HG02973 (cell line): ENCODE data around the gene DPP3.

Source experiments
- ATAC-seq: cut with Tn5 transposase; IDR thresholded peaks from one replicate; pipeline ENCODE4 v1.9.1; 2021; ENCODE audit warnings: moderate library complexity; ENCODE audit not compliant: unreplicated experiment

Gene DPP3

DNA sequence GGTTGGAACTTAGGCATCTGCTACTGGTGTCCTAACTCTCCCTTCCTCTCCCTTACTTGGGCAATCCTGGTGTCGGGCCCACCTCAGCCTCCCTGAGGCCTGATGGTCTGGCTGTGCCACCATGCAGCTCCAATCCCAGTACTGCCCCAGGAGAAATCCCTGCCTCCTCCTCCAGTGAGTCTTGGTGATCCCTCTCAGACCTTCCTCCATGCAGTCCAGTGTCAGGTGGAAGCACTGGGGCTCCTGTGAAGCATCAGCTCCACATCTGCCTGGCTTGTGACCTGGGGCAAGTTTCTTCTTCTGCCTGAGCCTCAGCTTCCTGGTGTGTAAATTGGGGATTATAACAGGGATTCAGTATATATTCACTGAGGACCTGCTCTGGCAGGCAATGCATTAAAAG is 15.3 kb upstream of the DPP3 start:
- ATAC-seq: no peak

DNA sequence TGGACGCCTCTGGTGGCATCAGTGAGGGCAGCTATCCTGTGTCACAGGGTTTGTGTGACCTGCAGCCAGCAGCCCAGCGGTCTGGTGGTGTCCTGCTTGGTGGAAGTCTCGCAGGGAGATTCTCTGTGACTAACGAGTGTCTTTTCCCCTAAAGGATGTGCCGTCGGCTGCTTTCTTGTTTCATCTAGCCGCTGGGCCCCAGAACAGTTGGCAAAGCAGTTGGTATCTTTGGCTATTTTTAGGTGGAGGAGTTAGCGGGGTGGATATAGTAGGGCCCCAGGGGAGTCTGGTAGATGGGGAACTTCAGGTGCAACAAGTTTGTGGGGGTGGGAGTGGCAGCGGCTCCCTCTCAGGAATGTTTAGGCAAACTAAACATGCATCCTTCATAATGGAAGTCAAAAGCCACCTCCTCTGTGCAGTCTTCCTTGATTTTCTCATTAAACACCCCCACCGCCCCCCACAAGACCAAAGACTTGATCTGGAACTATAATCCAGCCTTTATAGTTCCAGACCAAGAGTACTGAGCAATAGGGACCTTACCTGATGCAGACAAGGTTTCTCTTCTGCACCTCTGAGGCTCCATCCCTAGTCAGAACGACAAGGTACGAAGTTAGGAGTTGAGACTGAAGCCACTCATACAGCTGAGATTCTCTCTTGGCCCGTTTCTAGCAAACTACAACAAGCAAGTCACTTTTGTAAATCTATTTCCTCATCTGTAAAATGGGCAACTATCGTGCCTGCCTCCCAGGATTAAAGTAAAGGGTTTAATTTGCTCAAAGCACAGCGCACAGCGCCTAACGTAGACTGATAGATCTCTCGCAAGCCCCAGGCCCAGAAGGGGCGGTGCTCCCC is 14.6 kb upstream of the DPP3 start:
- ATAC-seq: no peak

DNA sequence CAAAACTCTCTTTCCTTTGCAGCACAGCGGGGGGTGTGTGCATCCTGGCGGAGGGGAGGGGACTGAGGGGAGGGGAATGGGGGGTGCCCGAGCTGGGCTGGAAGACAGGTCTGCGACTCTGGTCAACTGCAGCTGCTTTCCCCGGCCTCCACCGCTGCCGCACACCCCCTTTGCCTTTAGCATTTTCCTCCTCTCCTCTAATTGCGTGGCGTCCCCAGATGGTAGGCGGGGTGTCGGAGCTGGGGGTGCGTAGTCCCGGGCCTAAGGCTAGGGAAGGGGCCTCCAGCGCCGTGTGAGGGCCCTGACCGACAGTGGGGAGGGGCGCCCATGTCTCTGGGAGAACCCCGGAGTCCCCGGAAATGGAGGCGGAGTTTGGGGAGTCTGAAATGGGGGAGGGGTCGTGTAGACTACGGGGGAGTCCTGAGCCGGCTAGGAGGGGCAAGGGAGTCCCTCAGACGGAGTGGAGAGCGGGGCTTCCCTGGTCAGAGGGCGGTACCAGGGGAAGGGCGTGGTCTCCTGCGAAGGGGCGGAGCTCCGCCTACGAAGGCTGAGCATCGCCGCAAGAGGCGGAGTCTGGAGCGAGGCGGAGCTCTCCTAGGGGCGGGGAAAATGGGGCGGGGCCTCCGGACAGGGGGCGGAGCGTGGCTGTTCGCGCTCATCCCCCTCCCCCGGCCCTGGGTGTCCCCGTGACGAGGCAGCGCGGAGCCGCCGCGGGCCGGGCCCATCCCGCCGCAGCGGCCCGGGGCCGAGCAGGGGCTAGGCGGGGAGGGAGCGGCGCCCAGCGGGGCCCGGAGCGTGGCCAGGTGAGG is 13.8 kb upstream of the DPP3 start, which contains the start of gene PELI3:
Gene PELI3 (plus strand): TSS at position 681 of the 809 bp plus-strand sequence. CDS start 1,224 bp downstream, outside the sequence.
- ATAC-seq: peak; percentile 64

DNA sequence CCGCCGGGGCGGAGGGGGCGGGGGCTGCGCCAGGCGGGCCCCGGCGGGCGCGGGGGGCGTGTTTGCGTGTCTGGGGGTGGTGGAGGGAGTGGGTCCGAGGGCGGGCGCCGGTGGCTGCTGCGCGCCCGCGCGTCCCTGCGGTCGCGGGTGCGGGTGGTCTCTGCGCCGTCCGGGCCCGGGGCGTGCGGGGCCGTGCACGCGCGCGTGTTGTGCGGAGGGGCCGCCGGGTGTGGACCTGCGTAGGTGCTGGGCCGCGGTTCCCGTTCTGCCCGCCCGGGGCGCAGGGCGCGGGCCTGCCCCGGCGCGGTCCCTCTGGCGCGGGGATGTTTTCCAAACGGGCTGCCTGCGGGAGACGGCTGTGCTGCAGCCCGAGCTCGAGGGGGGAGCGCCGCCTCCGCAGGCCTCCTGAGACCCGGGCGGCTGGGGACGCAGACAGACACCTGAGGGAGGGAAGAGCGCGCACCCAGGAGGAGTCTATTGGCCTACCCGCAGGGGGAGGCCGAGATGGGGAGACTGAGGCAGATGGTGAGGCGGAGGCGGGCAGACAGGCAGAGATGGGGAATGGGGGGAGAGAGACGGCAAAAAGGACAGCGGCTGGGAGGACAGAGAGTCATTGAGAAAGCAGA is 13.1 kb upstream of the DPP3 start:
- peak; percentile 42 for ATAC-seq

DNA sequence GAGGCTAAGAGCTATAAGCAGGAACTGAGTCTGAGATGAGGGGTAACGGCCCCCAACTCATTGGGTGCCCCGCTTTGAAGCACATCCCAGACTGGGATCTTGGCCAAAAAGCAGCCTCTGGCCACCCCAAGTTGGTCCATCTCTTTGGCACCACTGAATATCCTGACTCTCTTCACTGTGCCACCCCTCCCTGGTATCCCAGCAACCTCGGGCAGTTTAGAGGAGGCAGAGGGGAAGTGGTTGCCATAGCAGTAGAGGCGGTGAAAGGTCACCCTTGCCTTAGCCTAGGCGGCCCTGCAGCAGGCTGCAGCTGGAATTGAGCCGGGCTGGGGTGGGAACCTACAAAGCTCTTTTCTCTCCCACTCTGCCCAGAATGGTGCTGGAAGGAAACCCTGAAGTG is 12.5 kb upstream of the DPP3 start:
- no peak for ATAC-seq

DNA sequence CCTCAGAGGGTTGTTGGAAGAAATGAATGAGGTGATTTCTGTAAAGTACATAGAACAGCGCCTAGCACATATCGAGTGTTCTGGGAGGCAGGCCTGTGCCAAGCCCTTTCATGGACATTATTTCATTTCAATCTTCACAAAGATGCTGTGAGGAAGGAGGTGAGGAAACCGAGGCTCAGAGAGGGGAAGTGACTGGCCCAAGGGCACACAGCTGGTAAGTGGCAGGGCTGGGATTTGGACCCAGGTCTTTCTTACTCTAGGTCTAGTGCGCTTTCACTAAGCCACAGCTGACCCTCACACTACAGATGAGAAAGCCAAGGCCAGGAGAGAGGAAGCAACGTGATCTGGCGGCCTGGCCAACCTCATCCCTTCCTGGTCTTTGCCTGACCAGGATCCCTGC is 11.5 kb upstream of the DPP3 start:
- no peak for ATAC-seq

DNA sequence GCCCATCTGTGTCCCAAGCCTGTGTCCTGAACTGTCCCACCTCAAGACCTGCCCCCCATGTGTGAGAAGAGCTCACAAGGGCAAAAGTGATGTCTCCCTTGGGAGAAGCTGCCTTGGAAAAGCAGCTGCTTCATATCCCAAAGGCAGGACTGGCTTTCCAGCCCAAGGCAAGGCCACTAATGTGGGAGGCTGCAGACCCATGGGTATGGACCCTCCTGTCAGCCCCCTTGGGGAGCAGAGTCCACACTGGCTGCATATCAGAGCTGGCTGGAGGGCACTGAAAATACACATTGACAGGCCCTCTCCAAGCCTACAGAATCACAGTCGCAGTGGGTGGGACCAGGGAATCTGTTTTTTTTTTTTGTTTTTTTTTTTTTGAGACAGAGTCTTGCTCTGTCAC is 10.8 kb upstream of the DPP3 start:
- ATAC-seq: no peak

DNA sequence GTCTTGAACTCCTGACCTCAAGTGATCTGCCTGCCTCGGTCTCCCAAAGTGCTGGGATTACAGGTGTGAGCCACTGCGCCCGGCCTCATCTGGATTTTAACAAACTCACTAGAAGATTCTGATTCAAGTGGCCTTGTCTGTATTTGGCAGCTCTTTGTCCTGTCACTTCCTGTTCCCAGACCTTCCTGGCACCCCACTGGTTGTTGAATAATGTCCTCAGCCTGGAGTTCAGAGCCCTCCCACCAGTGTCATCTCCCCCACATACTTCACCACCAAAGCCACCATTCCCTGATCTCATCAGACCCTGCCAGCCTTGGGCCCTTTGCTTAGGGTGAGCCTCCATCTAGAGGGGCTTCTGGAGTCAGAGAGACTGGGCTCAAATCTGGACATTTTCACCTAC is 10.2 kb upstream of the DPP3 start:
- no peak for ATAC-seq

DNA sequence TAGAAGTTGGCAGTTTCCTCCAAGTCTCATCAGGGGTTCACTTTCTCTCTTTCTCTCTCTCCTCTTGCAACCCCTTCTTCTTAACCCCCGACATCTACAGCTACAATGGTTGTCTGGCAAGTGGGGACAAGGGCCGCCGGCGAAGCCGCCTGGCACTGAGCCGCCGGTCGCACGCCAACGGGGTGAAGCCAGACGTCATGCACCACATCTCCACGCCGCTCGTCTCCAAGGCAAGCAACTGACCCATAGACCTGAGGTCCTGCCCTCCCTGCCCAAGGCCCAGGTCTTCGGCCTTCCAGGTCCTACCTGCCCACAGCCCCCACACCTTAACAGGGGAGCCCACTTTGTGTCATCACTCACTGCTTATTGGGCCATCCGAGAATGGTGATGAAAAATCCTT is 9.1 kb upstream of the DPP3 start:
- ATAC-seq: no peak

DNA sequence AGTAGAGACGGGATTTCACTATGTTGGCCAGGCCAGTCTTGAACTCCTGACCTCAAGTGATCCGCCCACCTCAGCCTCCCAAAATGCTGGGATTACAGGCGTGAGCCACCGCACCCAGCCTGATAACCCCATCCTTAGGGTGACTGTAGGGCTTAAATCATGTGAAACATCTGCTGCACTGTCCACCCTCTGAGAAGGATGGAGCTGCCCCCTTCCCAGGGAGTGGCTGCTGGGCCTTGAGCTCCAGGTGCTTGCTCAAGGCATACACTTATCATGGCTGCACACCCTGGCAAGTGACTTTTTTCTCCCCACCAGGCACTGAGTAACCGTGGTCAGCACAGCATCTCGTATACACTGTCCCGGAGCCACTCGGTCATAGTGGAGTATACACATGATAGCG is 8.2 kb upstream of the DPP3 start:
- ATAC-seq: no peak

DNA sequence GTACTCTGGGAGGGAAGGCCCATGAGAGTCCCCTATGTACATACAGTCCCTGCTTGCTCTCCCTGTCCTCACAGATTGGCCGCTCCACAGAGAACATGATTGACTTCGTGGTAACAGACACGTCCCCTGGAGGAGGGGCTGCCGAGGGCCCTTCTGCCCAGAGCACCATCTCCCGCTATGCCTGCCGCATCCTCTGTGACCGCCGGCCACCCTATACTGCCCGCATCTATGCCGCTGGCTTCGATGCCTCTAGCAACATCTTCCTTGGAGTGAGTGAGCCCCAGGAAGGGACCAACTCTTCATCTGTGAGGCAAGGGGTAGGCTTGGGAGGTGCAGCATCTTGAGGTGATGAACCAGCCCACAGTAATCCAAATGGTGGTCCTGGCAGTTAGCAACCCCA is 7.1 kb upstream of the DPP3 start:
- no peak for ATAC-seq

DNA sequence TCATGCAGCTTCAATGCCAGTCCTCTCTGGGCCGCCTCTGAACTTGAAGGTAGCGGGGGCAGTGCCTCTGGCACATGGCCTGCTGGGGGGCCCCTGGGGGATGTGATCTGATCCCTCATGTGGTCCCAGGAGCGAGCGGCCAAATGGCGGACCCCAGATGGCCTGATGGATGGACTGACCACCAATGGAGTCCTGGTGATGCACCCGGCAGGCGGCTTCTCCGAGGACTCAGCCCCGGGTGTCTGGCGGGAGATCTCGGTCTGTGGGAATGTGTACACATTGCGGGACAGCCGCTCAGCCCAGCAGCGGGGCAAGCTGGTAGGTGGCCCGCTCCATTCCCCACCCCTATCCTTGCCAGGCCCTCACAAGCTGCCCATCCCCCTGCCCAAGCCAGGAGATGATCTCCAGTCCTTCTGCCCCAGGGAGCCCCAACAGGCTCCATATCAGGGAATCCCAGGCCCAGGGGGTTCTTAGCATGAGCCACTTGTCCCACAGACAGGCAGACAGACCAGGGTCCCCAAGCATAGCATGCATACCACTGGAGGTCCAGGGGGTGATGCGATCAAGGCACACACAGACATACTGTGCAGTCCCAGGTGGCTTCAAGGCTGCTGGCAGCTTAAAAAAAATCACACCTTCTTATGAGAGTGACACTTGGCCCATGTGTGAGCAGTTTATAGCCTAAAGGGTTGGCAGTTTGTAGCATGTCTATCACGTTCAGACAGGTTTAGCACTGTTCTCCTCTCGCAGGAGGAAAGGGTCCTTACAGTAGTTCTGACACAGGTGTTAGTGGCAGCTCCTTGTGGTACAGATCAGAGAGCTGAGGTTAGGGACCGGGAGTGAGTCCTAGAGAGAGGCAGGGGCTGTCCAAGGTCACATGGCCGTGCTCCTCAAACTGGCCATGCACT is 6.4 kb upstream of the DPP3 start:
- no peak for ATAC-seq

DNA sequence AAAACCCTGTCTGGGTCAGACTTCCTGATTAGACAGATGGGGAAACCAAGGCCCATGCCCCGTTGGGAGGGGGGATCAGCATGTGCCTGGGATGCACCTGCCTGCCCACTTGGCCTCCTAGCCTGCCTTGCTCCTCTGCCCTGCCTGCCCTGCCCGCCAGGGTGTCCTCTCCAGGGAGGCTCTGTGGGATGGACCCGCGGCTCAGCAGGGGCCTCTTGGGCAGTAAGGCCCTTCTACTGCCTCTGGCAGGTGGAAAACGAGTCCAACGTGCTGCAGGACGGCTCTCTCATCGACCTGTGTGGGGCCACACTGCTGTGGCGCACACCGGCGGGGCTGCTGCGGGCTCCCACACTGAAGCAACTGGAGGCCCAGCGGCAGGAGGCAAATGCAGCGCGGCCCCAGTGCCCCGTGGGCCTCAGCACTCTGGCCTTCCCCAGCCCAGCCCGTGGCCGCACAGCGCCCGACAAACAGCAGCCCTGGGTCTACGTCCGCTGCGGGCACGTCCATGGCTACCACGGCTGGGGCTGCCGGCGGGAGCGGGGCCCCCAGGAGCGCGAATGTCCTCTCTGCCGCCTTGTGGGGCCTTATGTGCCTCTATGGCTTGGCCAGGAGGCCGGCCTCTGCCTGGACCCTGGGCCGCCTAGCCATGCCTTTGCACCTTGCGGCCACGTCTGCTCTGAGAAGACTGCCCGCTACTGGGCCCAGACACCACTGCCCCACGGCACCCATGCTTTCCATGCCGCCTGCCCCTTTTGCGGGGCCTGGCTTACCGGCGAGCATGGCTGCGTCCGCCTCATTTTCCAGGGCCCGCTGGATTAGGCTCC is 4.7 kb upstream of the DPP3 start:
- no peak for ATAC-seq

DNA sequence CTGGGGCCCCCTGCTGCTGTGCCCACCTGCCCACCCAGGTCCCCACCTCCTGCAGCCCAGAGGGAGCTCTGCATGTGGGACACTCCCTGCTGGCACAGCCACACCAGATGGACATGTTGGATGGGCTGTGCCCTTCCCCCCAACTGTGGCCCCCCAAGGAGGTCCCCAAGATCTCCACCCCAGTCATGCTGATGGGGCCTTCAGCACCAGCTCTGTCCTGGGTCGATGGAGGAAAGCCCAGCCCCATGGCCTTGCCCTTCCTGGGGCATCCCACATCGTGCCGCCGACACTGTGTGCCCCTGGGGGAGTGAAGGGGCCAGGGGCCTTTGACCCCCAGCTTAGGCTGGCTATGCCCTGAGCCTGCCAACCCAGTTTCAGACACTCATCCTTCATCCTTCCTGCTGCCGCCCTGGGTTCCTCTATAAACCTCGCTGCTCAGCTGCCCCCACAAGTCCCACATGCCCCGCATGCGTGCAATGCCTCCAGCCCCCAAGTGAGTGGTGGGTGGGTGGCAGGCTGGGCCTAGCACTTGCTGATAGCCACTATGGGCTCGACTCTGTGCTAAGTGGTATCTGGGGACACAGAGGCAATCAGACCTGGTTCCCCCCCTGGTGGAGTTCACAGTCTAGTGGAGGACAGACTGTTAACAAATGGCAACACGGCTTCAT is 3.9 kb upstream of the DPP3 start:
- no peak for ATAC-seq

DNA sequence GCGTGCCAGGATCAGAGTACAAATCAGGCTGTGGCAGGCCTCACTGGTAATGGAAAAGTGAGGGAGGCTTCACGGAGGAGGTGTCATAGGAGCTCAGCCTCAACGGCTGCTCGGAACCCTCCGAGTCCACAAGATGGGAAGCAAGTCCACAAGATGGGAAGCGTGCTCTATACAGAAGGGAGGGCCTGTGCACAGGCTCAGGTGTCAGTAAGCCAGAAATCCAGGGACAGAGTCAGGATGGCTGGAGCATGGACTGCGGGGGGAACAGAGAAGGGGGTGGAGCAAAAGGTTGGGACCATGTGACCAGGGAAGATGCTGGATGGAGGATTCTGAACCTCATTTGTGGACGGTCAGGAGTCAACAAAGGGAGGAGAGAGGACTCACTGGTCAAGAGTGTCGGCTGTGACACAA is 3.4 kb upstream of the DPP3 start:
- ATAC-seq: no peak

DNA sequence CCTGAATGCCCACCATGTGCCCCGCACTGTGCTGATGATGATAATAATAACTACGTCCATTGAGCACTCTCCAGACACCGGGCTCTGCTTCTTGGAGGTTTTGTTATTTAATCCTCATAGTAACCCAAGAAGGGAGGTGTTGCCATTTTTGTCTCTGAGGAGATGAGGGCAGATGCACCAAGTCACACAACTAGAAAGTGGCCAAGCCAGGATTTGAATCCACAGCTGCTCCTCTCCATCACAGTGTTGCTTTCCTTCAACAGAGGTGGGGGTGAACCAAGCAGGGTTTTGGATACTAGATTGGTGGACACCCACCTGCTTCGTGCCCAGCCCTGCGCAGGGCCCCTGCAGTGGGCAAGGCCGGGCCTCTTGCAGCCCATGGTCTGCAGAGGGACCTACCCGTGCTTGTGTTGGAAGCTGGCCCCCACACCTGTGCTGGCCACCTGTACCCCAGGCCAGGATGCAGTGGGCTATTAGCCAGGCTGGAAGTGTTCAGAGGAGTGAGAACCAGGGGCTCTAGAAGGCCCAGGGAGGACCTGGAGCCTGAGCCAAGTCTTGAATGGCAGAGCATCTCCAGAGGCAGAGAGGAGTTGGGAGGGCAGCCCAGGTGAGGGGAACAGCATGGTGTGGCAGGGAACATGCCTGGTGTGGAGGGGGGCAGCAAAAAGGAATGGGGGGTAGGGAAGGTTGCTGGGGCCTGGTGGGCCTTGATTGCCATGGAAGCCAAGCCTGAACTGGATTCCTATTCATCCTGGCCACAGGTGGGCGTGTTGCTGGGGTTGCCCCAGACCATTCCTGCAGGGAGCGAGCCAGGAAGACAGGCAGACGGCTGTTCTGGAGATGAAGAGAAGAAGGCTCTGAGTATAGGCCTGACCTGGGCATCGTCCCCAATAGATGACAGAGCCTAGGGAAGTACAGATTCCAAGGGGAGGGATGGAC is 2.7 kb upstream of the DPP3 start:
- ATAC-seq: no peak

DNA sequence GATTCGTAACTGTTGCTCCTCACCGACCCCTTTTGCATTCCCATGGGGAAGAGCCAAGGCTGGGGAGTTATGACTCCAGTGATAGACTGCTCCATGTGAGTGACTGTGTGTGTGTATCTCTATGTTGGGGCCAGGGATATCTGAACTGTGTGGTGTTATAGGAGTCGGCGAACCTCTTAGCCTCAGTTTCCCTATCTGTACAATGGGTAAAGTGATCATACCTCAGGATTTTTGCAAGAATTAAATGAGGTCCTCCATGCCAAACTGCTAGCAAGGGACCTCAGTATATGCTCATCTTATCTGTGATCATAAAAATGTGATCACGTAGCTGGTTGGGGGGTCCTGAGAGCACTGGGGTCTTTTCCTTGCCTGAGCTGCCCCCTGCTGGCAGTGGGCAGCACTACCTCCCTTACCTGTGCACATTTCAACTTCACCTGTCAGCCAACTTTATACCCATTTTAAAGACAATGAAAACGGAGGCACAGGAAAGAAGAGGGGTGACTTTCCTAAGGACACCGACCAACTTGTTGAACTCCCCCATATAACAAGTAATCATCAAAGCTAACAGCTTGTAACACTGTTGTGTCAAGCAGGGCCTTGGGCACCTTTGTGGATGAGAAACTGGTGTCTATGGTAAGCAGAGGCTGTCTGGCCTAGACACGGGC is 1.4 kb upstream of the DPP3 start:
- no peak for ATAC-seq
